K562 (cell line): ENCODE data around the gene KIFC3. TPM values are rescaled to one million over a fixed set of nuclear protein-coding genes. Genes with fewer than 3 reads are reported as not detected.

Source experiments
- ATAC-seq: fragments of 200-7000 bp; cut with Tn5 transposase; 3 replicates; pipeline ENCODE4 v1.9.1; 2020; ENCODE audit warnings: moderate library complexity
- BruUV-seq: library from RNA; stranded (reverse); fragments of 400-500 nt; replicated peaks from 2 replicates; lab custom pipeline; 2021; lab: Mats Ljungman, UMichigan
- CTCF ChIA-PET: fragments of 300-600 bp; formaldehyde crosslinking; extraction: SDS; loops from one replicate; lab custom pipeline; 2021; ENCODE audit warnings: low intra/inter-chr PET ratio; lab: Yijun Ruan, JAX
- POLR2A ChIA-PET: fragments of 300-600, 350-650 bp; sonication (Branson Sonifier 250); formaldehyde crosslinking; extraction: SDS; loops from one replicate; lab custom pipeline; 2021; ENCODE audit warnings: antibody characterized with exemption, inconsistent platforms; lab: Yijun Ruan, JAX
- DNase-seq, 4 experiments: peaks; one replicate each; pipeline versions ENCODE4 v3.0.0 to v3.0.0-alpha.2; 2011 to 2018; ENCODE audit warnings: low spot score in 3 of 4, mixed read lengths in 3 of 4; ENCODE audit errors: extremely low read depth in 1 of 4
- FAIRE-seq: peaks from 2 replicates; lab custom pipeline; 2011; peaks lifted over from hg19 to GRCh38; lab: Jason Lieb, UNC
- H2AFZ ChIP-seq: 2 replicates; pipeline ENCODE4 v1.6.0; 2011; ENCODE audit warnings: low read depth, low read length, control low read depth, inconsistent platforms
- H3K27ac ChIP-seq: fragments of 200-600 bp; 3 replicates; pipeline ENCODE4 v1.8.0; 2011; ENCODE audit warnings: low read depth, mild to moderate bottlenecking, control low read depth, inconsistent platforms, low read length, moderate library complexity, mixed read lengths; ENCODE audit errors: extremely low read depth
- H3K27me3 ChIP-seq, 2 experiments: fragments of 300-600 bp in 1 of 2; 2 replicates in 1 of 2; 3 replicates in 1 of 2; pipeline versions ENCODE4 v1.6.0 to v1.8.0; 2011; ENCODE audit warnings: inconsistent platforms in 2 of 2, low read length in 2 of 2, mild to moderate bottlenecking in 1 of 2, mixed read lengths in 1 of 2, moderate library complexity in 1 of 2; ENCODE audit not compliant: control insufficient read depth in 2 of 2, insufficient read depth in 2 of 2
- H3K36me3 ChIP-seq: fragments of 300-600 bp; 3 replicates; pipeline ENCODE4 v1.8.0; 2011; ENCODE audit warnings: mild to moderate bottlenecking, low read length, inconsistent platforms; ENCODE audit not compliant: control insufficient read depth, insufficient read depth
- H3K4me1 ChIP-seq, 2 experiments: fragments of 200-600 bp in 1 of 2; replicated peaks in 1 of 2; 2 replicates in 1 of 2; 3 replicates in 1 of 2; pipeline versions ENCODE4 v1.5.1 to v1.8.0; 2011; ENCODE audit warnings: inconsistent platforms in 2 of 2, low read length in 2 of 2, mild to moderate bottlenecking in 1 of 2, mixed read lengths in 1 of 2, moderate library complexity in 1 of 2; ENCODE audit not compliant: control insufficient read depth in 2 of 2, insufficient read depth in 2 of 2
- H3K4me2 ChIP-seq: 2 replicates; pipeline ENCODE4 v1.6.1; 2011; ENCODE audit warnings: low read length, control low read depth, inconsistent platforms, mixed read lengths; ENCODE audit not compliant: insufficient read depth
- H3K4me3 ChIP-seq: fragments of 200-600 bp; sonication (generic), shearing (Covaris generic); 2 replicates; pipeline ENCODE4 v1.5.1; 2016; ENCODE audit warnings: control low read depth, inconsistent platforms
- H3K79me2 ChIP-seq: fragments of 200-600 bp; 3 replicates; pipeline ENCODE4 v1.8.0; 2011; ENCODE audit warnings: low read length, inconsistent platforms; ENCODE audit not compliant: control insufficient read depth, insufficient read depth
- H3K9ac ChIP-seq, 2 experiments: 2 replicates each; pipeline versions ENCODE4 v1.6.0 to v1.6.1; 2011; ENCODE audit warnings: low read depth in 2 of 2, low read length in 2 of 2, control low read depth in 1 of 2, inconsistent platforms in 1 of 2, mild to moderate bottlenecking in 1 of 2, mixed read lengths in 1 of 2; ENCODE audit not compliant: insufficient read depth in 1 of 2
- H3K9me1 ChIP-seq: one replicate; pipeline ENCODE4 v1.6.0; 2011; ENCODE audit warnings: inconsistent platforms, mild to moderate bottlenecking, low read length, moderate library complexity; ENCODE audit not compliant: control insufficient read depth, insufficient read depth
- H3K9me3 ChIP-seq: replicated peaks from 2 replicates; pipeline ENCODE4 v1.5.1; 2011; ENCODE audit warnings: low read depth, low read length, inconsistent platforms; ENCODE audit not compliant: control insufficient read depth, insufficient read depth
- H4K20me1 ChIP-seq: replicated peaks from 2 replicates; pipeline ENCODE4 v1.6.1; 2011; ENCODE audit warnings: low read length, inconsistent platforms, mixed read lengths; ENCODE audit not compliant: control insufficient read depth, insufficient read depth
- ATF1 ChIP-seq, 2 experiments: fragments of 450-650 bp in 1 of 2; IDR thresholded peaks; 2 replicates each; pipeline ENCODE4 v1.6.1; 2016; ENCODE audit warnings: missing compliant biosample characterization in 1 of 2, missing genetic modification characterization in 1 of 2
- POLR2G ChIP-seq: fragments of 200-400 bp; formaldehyde crosslinking; IDR thresholded peaks from 2 replicates; pipeline ENCODE4 v1.6.1; 2017; ENCODE audit warnings: low read depth, mild to moderate bottlenecking, antibody characterized with exemption, low read length, moderate library complexity
- ZBTB33 ChIP-seq: sonication (generic); formaldehyde crosslinking; IDR thresholded peaks from 2 replicates; pipeline ENCODE4 v1.8.1; 2023; ENCODE audit warnings: mild to moderate bottlenecking, missing genetic modification reagents
- ZNF668 ChIP-seq: fragments of 250-450 bp; sonication (Bioruptor Pico); IDR thresholded peaks from 2 replicates; pipeline ENCODE4 v1.8.0; 2022; ENCODE audit warnings: mild to moderate bottlenecking, inconsistent platforms
- WGBS: fragments of 100-300 bp; shearing (Covaris generic); methylation state at CpG from one replicate; pipeline ENCODE4 v1.1.6; 2016; ENCODE audit warnings: low coverage, mixed read lengths; ENCODE audit not compliant: insufficient coverage; ENCODE audit errors: missing lambda C conversion rate; 5-methylcytosine and 5-hydroxymethylcytosine counted together
- in situ Hi-C: fragments of 300-500 bp; cut with MboI; formaldehyde crosslinking; loops from 4 replicates; pipeline ENCODE4 v1.15.0; 2018; ENCODE audit warnings: inconsistent platforms, mixed read lengths
- intact Hi-C: fragments of 100-400 bp; cut with micrococcal nuclease; formaldehyde crosslinking; loops from 2 replicates; pipeline ENCODE4 v1.14.2; 2022
- polyA plus RNA-seq, 8 experiments: library from polyadenylated mRNA; depleted of rRNA in 4 of 8; stranded (reverse) in 5 of 8; unstranded in 3 of 8; fragments of >200 nt; fragmentation: Nextera tagmentation in 2 of 8; fragmentation: Illumina TruSeq in 1 of 8; extraction: Ambion mirVana in 2 of 8; extraction: Trizol in 1 of 8; gene quantifications; 2 replicates each; pipeline versions ENCODE4 v1.2.1 to v1.2.3, GENCODE V29; 2011 to 2014; ENCODE audit warnings: inconsistent platforms in 1 of 8, missing spikeins in 1 of 8
- total RNA-seq, 7 experiments: library from RNA; depleted of rRNA in 6 of 7; stranded (reverse); fragments of >200 nt in 6 of 7; fragmentation: Illumina TruSeq in 2 of 7; extraction: Trizol in 2 of 7; gene quantifications; 2 replicates each; pipeline versions ENCODE4 v1.2.1 to v1.2.3, GENCODE V29; 2011 to 2021; ENCODE audit warnings: low replicate concordance in 1 of 7

Gene KIFC3
- total and polyA plus RNA-seq, 9 of the 15 experiments (the other 6 are each of a cell fraction or from before 2014, with no cell fraction given) = 0.23 to 105 (median 26.2) TPM

GRCh38 chr16:57755061-57755684 is 47.1 kb downstream of the KIFC3 start:
- BruUV-seq = no TSS peak
- in situ Hi-C loops (loop anchor here (10.0 kb wide), 1 partner anchor 250 kb away; the partner anchor contains the start of genes USB1 and ZNF319), intact Hi-C loops (no loop called here)
- Histone ChIP-seq H3K9ac (no peak overlapping the region), H3K27ac (no peak overlapping the region), H4K20me1 (peaks cover 4% of the 10 kb centered on the region), H3K79me2 (no peaks in the 10 kb centered on the region), H3K36me3 (peaks cover 78% of the 10 kb centered on the region; the same call in 2 of the 3 replicates), H3K9me3 (no peaks in the 10 kb centered on the region), H3K4me1 (peaks cover 0 to 54% of the 10 kb centered on the region in 2 experiments; a peak in 3 of 5 replicates)
- no peak for DNase-seq
- ATAC-seq = no peak
- POLR2A ChIA-PET = interaction anchor here (0.6 to 1.2 kb wide), 2 partner anchors 15 to 234 kb away, joined by 3 to 4 read pairs; no protein-coding TSS in a partner anchor
- no peak for FAIRE-seq
- TF ChIP-seq ZNF668 (no peak), ZBTB33 (peak; percentile 68; the same call in 1 of the 2 replicates), ATF1 (CRISPR knock-in tag; IDR thresholded peaks at IDR 0.05) (no peak), ATF1 (tag; IDR thresholded peaks at IDR 0.05) (peak; percentile 56), POLR2G (peak; percentile 47; the same call in 1 of the 2 replicates)
- TF ChIP-seq, all 486 proteins: peak for 3
- H3K27me3 ChIP-seq = no peaks in the 10 kb centered on the region
- 92% methylated on average over 21 of the region's 24 CpGs for WGBS
- H3K4me2 ChIP-seq = no peak overlapping the region
- CTCF ChIA-PET = no interaction called here
- H2AFZ ChIP-seq = no peak overlapping the region
- H3K9me1 ChIP-seq = no peaks in the 10 kb centered on the region
- H3K4me3 ChIP-seq = no peak overlapping the region
